ENCODE measurements around the gene LRRN2.

GRCh38 chr1:204626381-204626780, 59.2 kb downstream of the LRRN2 start:
- no peak for TF ChIP-seq CTCF (IDR thresholded peaks at IDR 0.05; ENCODE audit: poor library complexity, severe bottlenecking)
- TF ChIP-seq MXI1 (conservative IDR thresholded peaks at IDR 0.05; ENCODE audit: poor library complexity, severe bottlenecking): no peak
- TF ChIP-seq TAF1 (IDR thresholded peaks at IDR 0.05; ENCODE audit: low read depth): no peak
- TF ChIP-seq SMC3 (conservative IDR thresholded peaks at IDR 0.05; ENCODE audit: poor library complexity): no peak
- no peak for TF ChIP-seq POLR2AphosphoS5 (IDR thresholded peaks at IDR 0.05)
- no peak for TF ChIP-seq EZH2 (IDR thresholded peaks at IDR 0.05; ENCODE audit: borderline replicate concordance, insufficient read depth, low read length, poor library complexity, severe bottlenecking)
